NT2/D1 (cell line): ENCODE data around the gene PIR.

Experiments
- SUZ12 ChIP-seq: IDR thresholded peaks from 2 replicates; pipeline ENCODE4 v1.6.1; 2011; ENCODE audit not compliant: insufficient read length, insufficient read depth; ENCODE audit errors: extremely low read depth
- YY1 ChIP-seq: IDR thresholded peaks from 2 replicates; pipeline ENCODE4 v1.6.1; 2011; ENCODE audit not compliant: insufficient read length, insufficient read depth
- ZNF274 ChIP-seq: IDR thresholded peaks from 2 replicates; pipeline ENCODE4 v1.6.1; 2011; ENCODE audit warnings: mild to moderate bottlenecking, low read depth, low read length

GRCh38 chrX:15335135-15336022, 157.8 kb downstream of the PIR start, which contains the start of gene PIGA:
- TF ChIP-seq YY1 (peak; percentile 21), SUZ12 (no peak), ZNF274 (no peak)
